Tibial nerve (tissue), 4 donors: ENCODE results near the gene TMEM266. TPM values are rescaled to one million over a fixed set of nuclear protein-coding genes. Genes with fewer than 3 reads are reported as not detected.

Experiments used
- DNase-seq, 2 donors: peaks; one replicate each; pipeline ENCODE4 v3.0.0-alpha.2; 2019; ENCODE audit warnings: low spot score in 2 of 2
- H3K27ac ChIP-seq, 4 donors: fragments of 200-600 bp; sonication (generic) in 3 of 4; one replicate each; pipeline ENCODE4 v1.5.1; 2017 to 2019; ENCODE audit warnings: mild to moderate bottlenecking in 1 of 4
- H3K27me3 ChIP-seq, 2 donors: fragments of 200-600 bp; sonication (generic) in 1 of 2; one replicate each; pipeline versions ENCODE4 v1.5.1 to v1.6.0; 2017 to 2019
- H3K36me3 ChIP-seq, 3 donors: fragments of 200-600 bp; sonication (generic); one replicate each; pipeline ENCODE4 v1.5.1; 2018 to 2019
- H3K4me1 ChIP-seq, 4 donors: fragments of 200-600 bp; sonication (generic) in 3 of 4; one replicate each; pipeline ENCODE4 v1.5.1; 2017 to 2019
- H3K4me3 ChIP-seq, 4 donors: fragments of 200-600 bp; sonication (generic) in 3 of 4; one replicate each; pipeline ENCODE4 v1.5.1; 2017 to 2019; ENCODE audit warnings: mild to moderate bottlenecking in 1 of 4, moderate library complexity in 1 of 4
- H3K9me3 ChIP-seq, 4 donors: fragments of 200-600 bp; sonication (generic) in 3 of 4; one replicate each; pipeline ENCODE4 v1.5.1; 2017 to 2019
- CTCF ChIP-seq, 5 experiments: fragments of 200-600 bp in 3 of 5; fragments of 450-650 bp in 2 of 5; sonication (generic) in 3 of 5; IDR thresholded peaks; one replicate each; pipeline ENCODE4 v1.5.1; 2016 to 2019; ENCODE audit warnings: antibody characterized with exemption in 5 of 5, mild to moderate bottlenecking in 3 of 5, moderate library complexity in 2 of 5
- EP300 ChIP-seq, 2 donors: sonication (generic); formaldehyde crosslinking; IDR thresholded peaks; one replicate each; pipeline ENCODE4 v1.6.1; 2017; ENCODE audit warnings: antibody characterized with exemption in 2 of 2, mild to moderate bottlenecking in 1 of 2
- POLR2A ChIP-seq, 2 donors: fragments of 450-650 bp; IDR thresholded peaks; one replicate each; pipeline ENCODE4 v1.6.1; 2017; ENCODE audit warnings: antibody characterized with exemption in 2 of 2, mild to moderate bottlenecking in 2 of 2, moderate library complexity in 2 of 2
- WGBS, 2 donors: methylation state at CpG; one replicate each; pipeline ENCODE4 v1.1.5; 2018; 5-methylcytosine and 5-hydroxymethylcytosine counted together
- total RNA-seq, 4 donors: library from RNA; depleted of rRNA; stranded (reverse); fragments of >200 nt; gene quantifications; one replicate each; pipeline ENCODE4 v1.1.0, GENCODE V29; 2016

TMEM266 gene
- total RNA-seq, 4 donors from 2014 or later = 0.30 to 0.42 TPM; not detected in 2

- H3K9me3 ChIP-seq = peaks cover 0 to 4% (median 0%) of the 10 kb centered on the region in 4 donors
- H3K27me3 ChIP-seq = peaks cover 0 to 4% of the 10 kb centered on the region in 2 donors
- no peak overlapping the region for H3K4me3 ChIP-seq
- no peak for DNase-seq
- H3K27ac ChIP-seq = no peak overlapping the region
- no peaks in the 10 kb centered on the region for H3K36me3 ChIP-seq
- WGBS, 2 donors = 97% methylated on average over 1 of the region's 1 CpG
- TF ChIP-seq EP300 (IDR thresholded peaks at IDR 0.05) (no peak), CTCF (IDR thresholded peaks at IDR 0.05) (no peak), POLR2A (IDR thresholded peaks at IDR 0.05) (no peak)
- H3K4me1 ChIP-seq = peaks cover 0 to 4% (median 0%) of the 10 kb centered on the region in 4 donors
Measured at GRCh38 chr15:76134537-76134936, 74.8 kb downstream of the TMEM266 start.

- TF ChIP-seq CTCF (IDR thresholded peaks at IDR 0.05) = no peak
- TF ChIP-seq POLR2A (IDR thresholded peaks at IDR 0.05) = no peak
- no peak for TF ChIP-seq EP300 (IDR thresholded peaks at IDR 0.05)
Measured at GRCh38 chr15:76135516-76135915, 75.7 kb downstream of the TMEM266 start.

GRCh38 chr15:76138436-76138835 is 78.7 kb downstream of the TMEM266 start:
- DNase-seq = no peak
- WGBS, 2 donors = 77 to 82% methylated on average over 5 of the region's 5 CpGs
- Histone ChIP-seq H3K9me3 (peaks cover 0 to 4% (median 0%) of the 10 kb centered on the region in 4 donors), H3K4me3 (no peak overlapping the region), H3K27ac (no peak overlapping the region), H3K36me3 (no peaks in the 10 kb centered on the region), H3K4me1 (peaks cover 0 to 13% (median 0%) of the 10 kb centered on the region in 4 donors), H3K27me3 (peaks cover 0 to 15% of the 10 kb centered on the region in 2 donors)
- TF ChIP-seq EP300 (IDR thresholded peaks at IDR 0.05) (no peak), POLR2A (IDR thresholded peaks at IDR 0.05) (no peak), CTCF (IDR thresholded peaks at IDR 0.05) (no peak)

More at GRCh38 chr15:76135516-76135915, 75.7 kb downstream of the TMEM266 start:
- Histone ChIP-seq H3K9me3 (peaks cover 0 to 4% (median 0%) of the 10 kb centered on the region in 4 donors), H3K27me3 (peaks cover 0 to 11% of the 10 kb centered on the region in 2 donors), H3K4me3 (no peak overlapping the region), H3K4me1 (peaks cover 0 to 13% (median 0%) of the 10 kb centered on the region in 4 donors), H3K36me3 (no peaks in the 10 kb centered on the region), H3K27ac (no peak overlapping the region)
- WGBS, 2 donors = 79 to 82% methylated on average over 2 of the region's 2 CpGs
- no peak for DNase-seq

- H3K4me3 ChIP-seq = no peak overlapping the region
- peak; percentile 67 to 89 for DNase-seq
- H3K27me3 ChIP-seq = peaks cover 0 to 21% of the 10 kb centered on the region in 2 donors
- no peaks in the 10 kb centered on the region for H3K36me3 ChIP-seq
- H3K4me1 ChIP-seq = peaks cover 0 to 13% (median 0%) of the 10 kb centered on the region in 4 donors
- peaks cover 0 to 3% (median 0%) of the 10 kb centered on the region in 4 donors for H3K9me3 ChIP-seq
- WGBS, 2 donors = 18 to 21% methylated on average over 16 of the region's 16 CpGs
- H3K27ac ChIP-seq = no peak overlapping the region
- TF ChIP-seq CTCF (IDR thresholded peaks at IDR 0.05) (peak; percentile 79 to 92 (median 81)), POLR2A (IDR thresholded peaks at IDR 0.05) (no peak), EP300 (IDR thresholded peaks at IDR 0.05) (no peak)
Measured at GRCh38 chr15:76139368-76140073, 79.7 kb downstream of the TMEM266 start.

GRCh38 chr15:76140074-76140464 is 80.3 kb downstream of the TMEM266 start:
- no peak for DNase-seq
- no peak for TF ChIP-seq CTCF (IDR thresholded peaks at IDR 0.05)
- TF ChIP-seq EP300 (IDR thresholded peaks at IDR 0.05) = no peak
- no peak for TF ChIP-seq POLR2A (IDR thresholded peaks at IDR 0.05)
- H3K4me3 ChIP-seq = peak overlapping the region in 1 of 4 donors; percentile 17
- no peaks in the 10 kb centered on the region for H3K36me3 ChIP-seq
- H3K4me1 ChIP-seq = peaks cover 0 to 13% (median 0%) of the 10 kb centered on the region in 4 donors
- peaks cover 0 to 23% of the 10 kb centered on the region in 2 donors for H3K27me3 ChIP-seq
- H3K27ac ChIP-seq = no peak overlapping the region
- WGBS, 2 donors = 29 to 33% methylated on average over 13 to 14 of the region's 14 CpGs
- no peaks in the 10 kb centered on the region for H3K9me3 ChIP-seq
